H1 (cell line): ENCODE measurements around the gene SLPI. TPM values are rescaled to one million over a fixed set of nuclear protein-coding genes. Genes with fewer than 3 reads are reported as not detected.

ENCODE experiments used
- CTCF ChIA-PET: fragments of 300-600 bp; sonication (Branson Sonifier 250); formaldehyde crosslinking; loops from one replicate; lab custom pipeline; 2021; ENCODE audit not compliant: partially characterized antibody; lab: Charles Lee
- POLR2A ChIA-PET: fragments of 300-600 bp; sonication (Branson Sonifier 250); formaldehyde crosslinking; loops from one replicate; lab custom pipeline; 2021; ENCODE audit warnings: inconsistent platforms; ENCODE audit not compliant: partially characterized antibody; lab: Charles Lee
- DNase-seq, 2 experiments: peaks; one replicate each; pipeline versions ENCODE4 v3.0.0 to v3.0.0-alpha.2; 2010 to 2022; ENCODE audit warnings: low spot score in 2 of 2, low read depth in 1 of 2, mixed read lengths in 1 of 2
- FAIRE-seq: peaks from 2 replicates; lab custom pipeline; 2011; peaks lifted over from hg19 to GRCh38; lab: Jason Lieb, UNC
- H2AFZ ChIP-seq: 2 replicates; pipeline ENCODE4 v1.8.1; 2012; ENCODE audit warnings: low read length, inconsistent platforms
- H2AK5ac ChIP-seq: 2 replicates; pipeline ENCODE4 v1.6.1; 2013; ENCODE audit warnings: low read depth, low read length
- H2BK120ac ChIP-seq: replicated peaks from 2 replicates; pipeline ENCODE3; 2013; ENCODE audit warnings: low read depth, low read length, inconsistent platforms
- H2BK12ac ChIP-seq: 2 replicates; pipeline ENCODE4 v1.6.1; 2013; ENCODE audit warnings: low read depth, low read length
- H2BK15ac ChIP-seq: 2 replicates; pipeline ENCODE4 v1.6.1; 2013; ENCODE audit warnings: low read length
- H2BK20ac ChIP-seq: 2 replicates; pipeline ENCODE4 v1.6.1; 2013; ENCODE audit warnings: low read length
- H2BK5ac ChIP-seq: 2 replicates; pipeline ENCODE4 v1.6.1; 2013; ENCODE audit warnings: low read depth, low read length
- H3K14ac ChIP-seq: 2 replicates; pipeline ENCODE4 v1.6.1; 2013; ENCODE audit warnings: inconsistent platforms; ENCODE audit not compliant: insufficient read length
- H3K18ac ChIP-seq: 2 replicates; pipeline ENCODE4 v1.6.1; 2013; ENCODE audit warnings: low read length; ENCODE audit errors: extremely low read depth
- H3K23ac ChIP-seq: 2 replicates; pipeline ENCODE4 v1.6.1; 2013; ENCODE audit warnings: inconsistent platforms; ENCODE audit not compliant: insufficient read length
- H3K23me2 ChIP-seq: 2 replicates; pipeline ENCODE4 v1.6.1; 2013; ENCODE audit warnings: low read depth, low read length
- H3K27ac ChIP-seq: 2 replicates; pipeline ENCODE4 v1.6.1; 2011; ENCODE audit warnings: low read depth, low read length, inconsistent platforms
- H3K27me3 ChIP-seq, 4 experiments: replicated peaks in 1 of 4; 1 replicate in 1 of 4; 2 replicates in 3 of 4; pipeline versions ENCODE4 v1.6.1 to v1.8.1; 2011 to 2013; ENCODE audit warnings: low read length in 3 of 4, mild to moderate bottlenecking in 3 of 4, inconsistent platforms in 2 of 4, mixed read lengths in 2 of 4, moderate library complexity in 1 of 4; ENCODE audit not compliant: control insufficient read depth in 3 of 4, insufficient read depth in 3 of 4; ENCODE audit errors: extremely low read depth in 1 of 4
- H3K36me3 ChIP-seq, 4 experiments: 2 replicates each; pipeline versions ENCODE4 v1.6.1 to v1.8.1; 2011 to 2013; ENCODE audit warnings: mild to moderate bottlenecking in 4 of 4, low read length in 3 of 4, moderate library complexity in 2 of 4, control low read depth in 1 of 4, inconsistent platforms in 1 of 4; ENCODE audit not compliant: insufficient read depth in 4 of 4, control insufficient read depth in 2 of 4
- H3K4ac ChIP-seq: replicated peaks from 2 replicates; pipeline ENCODE3; 2013; ENCODE audit warnings: low read length, low read depth, mixed read lengths, inconsistent platforms; ENCODE audit not compliant: insufficient read length
- H3K4me1 ChIP-seq, 4 experiments: replicated peaks in 1 of 4; 1 replicate in 1 of 4; 2 replicates in 3 of 4; pipeline versions ENCODE4 v1.6.1 to v1.8.1; 2011 to 2013; ENCODE audit warnings: low read length in 3 of 4, inconsistent platforms in 2 of 4, mixed read lengths in 1 of 4; ENCODE audit not compliant: insufficient read depth in 4 of 4, control insufficient read depth in 3 of 4
- H3K4me2 ChIP-seq, 2 experiments: 2 replicates each; pipeline versions ENCODE4 v1.6.1 to v1.8.1; 2011 to 2013; ENCODE audit warnings: low read depth in 2 of 2, low read length in 2 of 2, control low read depth in 1 of 2, inconsistent platforms in 1 of 2, mild to moderate bottlenecking in 1 of 2; ENCODE audit not compliant: insufficient read depth in 1 of 2
- H3K4me3 ChIP-seq, 4 experiments: fragments of 200-600, 300-600 bp in 1 of 4; sonication (generic), shearing (Covaris generic), sonication (Bioruptor Twin) in 1 of 4; 2 replicates each; pipeline versions ENCODE4 v1.5.1 to v1.8.1; 2011 to 2016; ENCODE audit warnings: low read length in 4 of 4, low read depth in 3 of 4, control low read depth in 2 of 4, inconsistent platforms in 2 of 4, mild to moderate bottlenecking in 2 of 4, mixed read lengths in 1 of 4, moderate library complexity in 1 of 4; ENCODE audit not compliant: insufficient read depth in 2 of 4; ENCODE audit errors: extremely low read depth in 1 of 4
- H3K56ac ChIP-seq: replicated peaks from 2 replicates; pipeline ENCODE3; 2013; ENCODE audit warnings: low read depth, mild to moderate bottlenecking, mixed read lengths, low read length, inconsistent platforms; ENCODE audit not compliant: insufficient read length
- H3K79me1 ChIP-seq: 2 replicates; pipeline ENCODE4 v1.6.1; 2013; ENCODE audit warnings: low read depth, low read length, control low read depth
- H3K79me2 ChIP-seq, 2 experiments: 2 replicates each; pipeline versions ENCODE4 v1.6.1 to v1.8.1; 2012 to 2013; ENCODE audit warnings: low read length in 2 of 2, mild to moderate bottlenecking in 2 of 2, inconsistent platforms in 1 of 2; ENCODE audit not compliant: insufficient read depth in 2 of 2, control insufficient read depth in 1 of 2
- H3K9ac ChIP-seq, 4 experiments: replicated peaks in 1 of 4; 1 replicate in 1 of 4; 2 replicates in 3 of 4; pipeline versions ENCODE4 v1.6.1 to v1.8.1; 2011 to 2013; ENCODE audit warnings: low read depth in 3 of 4, low read length in 3 of 4, control low read depth in 2 of 4, mild to moderate bottlenecking in 2 of 4, moderate library complexity in 2 of 4, inconsistent platforms in 1 of 4; ENCODE audit errors: extremely low read depth in 1 of 4
- H3K9me3 ChIP-seq, 2 experiments: 2 replicates each; pipeline versions ENCODE4 v1.6.1 to v1.8.1; 2012 to 2013; ENCODE audit warnings: mild to moderate bottlenecking in 2 of 2, moderate library complexity in 2 of 2, control low read depth in 1 of 2, inconsistent platforms in 1 of 2, low read depth in 1 of 2, low read length in 1 of 2, mixed read lengths in 1 of 2; ENCODE audit not compliant: insufficient read depth in 2 of 2
- H4K20me1 ChIP-seq, 2 experiments: replicated peaks in 1 of 2; 2 replicates each; pipeline versions ENCODE3 to v1.8.1; 2011 to 2013; ENCODE audit warnings: inconsistent platforms in 2 of 2, low read length in 2 of 2, mild to moderate bottlenecking in 1 of 2; ENCODE audit not compliant: insufficient read depth in 2 of 2, control insufficient read depth in 1 of 2
- H4K5ac ChIP-seq: 2 replicates; pipeline ENCODE4 v1.6.1; 2013; ENCODE audit warnings: low read length, low read depth, mixed read lengths, inconsistent platforms; ENCODE audit not compliant: insufficient read length
- H4K8ac ChIP-seq: 2 replicates; pipeline ENCODE4 v1.8.0; 2013; ENCODE audit warnings: mild to moderate bottlenecking, moderate library complexity, low read length, inconsistent platforms; ENCODE audit not compliant: insufficient read depth; ENCODE audit errors: extremely low read depth
- H4K91ac ChIP-seq: replicated peaks from 2 replicates; pipeline ENCODE3; 2013; ENCODE audit warnings: low read length, mixed read lengths, inconsistent platforms; ENCODE audit not compliant: insufficient read length
- CBX5 ChIP-seq: fragments of 300-800, 300-1000 bp; sonication (generic); IDR thresholded peaks from 2 replicates; pipeline ENCODE4 v1.7.1; 2016; ENCODE audit warnings: antibody characterized with exemption, low read length, low read depth
- KDM1A ChIP-seq: fragments of 200-600, 300-600 bp; sonication (generic); IDR thresholded peaks from 2 replicates; pipeline ENCODE4 v1.7.1; 2016; ENCODE audit warnings: mild to moderate bottlenecking, low read length, borderline replicate concordance
- KDM5A ChIP-seq: fragments of 200-600 bp; IDR thresholded peaks from 2 replicates; pipeline ENCODE4 v1.7.1; 2012; ENCODE audit warnings: mild to moderate bottlenecking, low read length, inconsistent platforms, mixed read lengths
- POU5F1 ChIP-seq: IDR thresholded peaks from 2 replicates; pipeline ENCODE4 v1.6.1; 2011; ENCODE audit warnings: low read depth, mild to moderate bottlenecking, low read length, moderate library complexity
- SP1 ChIP-seq: IDR thresholded peaks from 2 replicates; pipeline ENCODE4 v1.6.1; 2011; ENCODE audit warnings: low read depth, low read length
- WGBS, 2 experiments: shearing (Covaris generic) in 1 of 2; methylation state at CpG; one replicate each; pipeline versions ENCODE4 v1.1.6 to v1.1.7; 2013 to 2015; ENCODE audit warnings: low lambda C conversion rate in 2 of 2, mixed read lengths in 2 of 2, inconsistent platforms in 1 of 2, low coverage in 1 of 2, missing lambda C conversion rate in 1 of 2; ENCODE audit not compliant: insufficient replicate concordance in 2 of 2, insufficient coverage in 1 of 2, insufficient read length in 1 of 2; ENCODE audit errors: extremely low coverage in 1 of 2, missing lambda C conversion rate in 1 of 2; 5-methylcytosine and 5-hydroxymethylcytosine counted together
- polyA plus RNA-seq, 7 experiments: library from polyadenylated mRNA; depleted of rRNA in 3 of 7; stranded (reverse) in 5 of 7; unstranded in 2 of 7; fragments of >200 nt in 5 of 7; fragments of 200-250 nt in 2 of 7; gene quantifications; 1 replicate in 5 of 7; 2 replicates in 1 of 7; 4 replicates in 1 of 7; pipeline versions ENCODE4 v1.2.1 to v1.2.3, GENCODE V29; 2011 to 2013; ENCODE audit warnings: missing spikeins in 2 of 7, mixed read lengths in 2 of 7
- total RNA-seq: library from RNA; stranded (reverse); fragmentation: NEBNext Ultra II Directional; extraction: Animal tissue kit (Norgen Biotek cat#: 25700); gene quantifications from 2 replicates; pipeline ENCODE4 v1.2.1, GENCODE V29; 2021

Gene SLPI
- total and polyA plus RNA-seq, 2 of the 8 experiments (the other 6 are each of a cell fraction or from before 2014, with no cell fraction given): not detected

GRCh38 chr20:45212836-45213235 is 41.5 kb downstream of the SLPI start:
- ChIA-PET CTCF (no interaction called here), POLR2A (no interaction called here)
- Histone ChIP-seq H3K4ac (no peak overlapping the region), H3K4me1 (peaks cover 3 to 13% (median 8%) of the 10 kb centered on the region in 4 experiments; a peak in 6 of 7 replicates), H4K91ac (no peak overlapping the region), H3K4me2 (no peak overlapping the region), H3K9me3 (peaks cover 0 to 4% of the 10 kb centered on the region in 2 experiments; a peak in 2 of 4 replicates), H2BK15ac (no peak overlapping the region), H2AK5ac (no peak overlapping the region), H3K56ac (no peak overlapping the region), H3K36me3 (no peaks in the 10 kb centered on the region), H2BK120ac (no peak overlapping the region), H3K18ac (no peak overlapping the region), H3K79me1 (no peaks in the 10 kb centered on the region), H3K14ac (no peak overlapping the region), H3K27me3 (peaks cover 0 to 1% (median 0%) of the 10 kb centered on the region in 4 experiments; a peak in 2 of 7 replicates), H3K23me2 (no peaks in the 10 kb centered on the region), H2BK5ac (no peak overlapping the region), H3K79me2 (no peaks in the 10 kb centered on the region), H2BK12ac (no peak overlapping the region), H3K9ac (no peak overlapping the region), H4K20me1 (no peaks in the 10 kb centered on the region), H3K27ac (no peak overlapping the region), H4K5ac (no peak overlapping the region), H2BK20ac (no peak overlapping the region), H2AFZ (no peak overlapping the region), H4K8ac (no peak overlapping the region), H3K4me3 (no peak overlapping the region), H3K23ac (no peak overlapping the region)
- no peak for TF ChIP-seq CBX5
- no peak for TF ChIP-seq POU5F1
- no peak for TF ChIP-seq KDM5A
- no peak for TF ChIP-seq KDM1A
- TF ChIP-seq SP1: no peak
- no peak for FAIRE-seq
- WGBS, 2 experiments: 87% methylated on average over 3 of the region's 3 CpGs; no CpG with 5 or more reads in 1 of the 2 experiments
- no peak for DNase-seq
